ENCODE measurements around the gene PLXNB3.

DNA sequence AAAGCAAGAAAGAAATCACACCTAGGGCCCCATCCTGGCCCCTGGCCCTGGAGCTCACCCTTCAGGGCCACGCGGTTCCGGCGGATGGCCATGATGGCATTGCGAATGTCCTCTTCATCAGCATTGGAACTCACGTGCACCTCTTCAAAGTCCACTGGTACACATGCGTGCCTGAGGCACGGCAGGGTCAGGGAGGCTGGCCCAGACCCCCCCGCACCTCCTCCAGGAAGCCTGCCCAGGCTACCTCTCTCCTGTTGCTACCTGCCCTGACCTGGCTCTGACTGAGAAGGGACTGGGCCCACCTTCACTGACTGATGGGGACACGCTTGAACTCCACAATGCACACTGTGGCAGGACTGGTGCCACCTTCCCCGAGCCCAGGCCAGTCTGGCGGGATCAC is 25.6 kb downstream of the PLXNB3 start:
- TF ChIP-seq, protein P1, sequence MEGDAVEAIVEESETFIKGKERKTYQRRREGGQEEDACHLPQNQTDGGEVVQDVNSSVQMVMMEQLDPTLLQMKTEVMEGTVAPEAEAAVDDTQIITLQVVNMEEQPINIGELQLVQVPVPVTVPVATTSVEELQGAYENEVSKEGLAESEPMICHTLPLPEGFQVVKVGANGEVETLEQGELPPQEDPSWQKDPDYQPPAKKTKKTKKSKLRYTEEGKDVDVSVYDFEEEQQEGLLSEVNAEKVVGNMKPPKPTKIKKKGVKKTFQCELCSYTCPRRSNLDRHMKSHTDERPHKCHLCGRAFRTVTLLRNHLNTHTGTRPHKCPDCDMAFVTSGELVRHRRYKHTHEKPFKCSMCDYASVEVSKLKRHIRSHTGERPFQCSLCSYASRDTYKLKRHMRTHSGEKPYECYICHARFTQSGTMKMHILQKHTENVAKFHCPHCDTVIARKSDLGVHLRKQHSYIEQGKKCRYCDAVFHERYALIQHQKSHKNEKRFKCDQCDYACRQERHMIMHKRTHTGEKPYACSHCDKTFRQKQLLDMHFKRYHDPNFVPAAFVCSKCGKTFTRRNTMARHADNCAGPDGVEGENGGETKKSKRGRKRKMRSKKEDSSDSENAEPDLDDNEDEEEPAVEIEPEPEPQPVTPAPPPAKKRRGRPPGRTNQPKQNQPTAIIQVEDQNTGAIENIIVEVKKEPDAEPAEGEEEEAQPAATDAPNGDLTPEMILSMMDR (IDR thresholded peaks at IDR 0.05): no peak
- no peak for TF ChIP-seq POLR2A (IDR thresholded peaks at IDR 0.05)
